Mammary epithelial cell (primary cell): ENCODE measurements around the gene SRD5A3.

ENCODE experiments used
- EZH2 ChIP-seq: IDR thresholded peaks from 2 replicates; pipeline ENCODE4 v1.6.1; 2012; ENCODE audit warnings: low read length, inconsistent platforms, borderline replicate concordance
- TF ChIP-seq, protein P1 (sequence below), 2 donors: IDR thresholded peaks in 1 of 2; conservative IDR thresholded peaks in 1 of 2; 2 replicates each; pipeline ENCODE4 v1.5.1; 2011 to 2012; ENCODE audit warnings: inconsistent platforms in 2 of 2, low read length in 2 of 2, mild to moderate bottlenecking in 2 of 2, control low read depth in 1 of 2, low read depth in 1 of 2; ENCODE audit not compliant: insufficient read depth in 1 of 2; ENCODE audit errors: extremely low read depth in 1 of 2

DNA sequence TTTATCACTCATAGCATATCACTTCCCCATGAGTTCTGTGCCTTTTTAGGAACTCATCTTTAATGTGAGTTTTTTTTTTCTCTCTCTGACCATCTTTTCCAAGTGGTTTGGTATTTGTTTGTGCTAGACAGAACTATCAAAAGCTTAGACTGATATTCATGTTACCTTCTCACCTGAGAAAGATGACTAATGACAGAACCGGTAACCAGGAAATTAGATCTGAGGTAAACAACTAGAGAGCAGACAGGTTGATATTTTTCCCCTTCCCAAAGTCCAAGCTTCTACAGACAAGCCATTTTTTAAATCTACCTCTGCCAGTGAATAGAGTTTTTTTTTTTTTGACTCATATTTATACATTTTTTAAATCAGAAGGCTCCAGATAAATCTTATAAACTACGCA, 17.0 kb upstream of the SRD5A3 start:
- no peak for TF ChIP-seq EZH2
- TF ChIP-seq, protein P1, sequence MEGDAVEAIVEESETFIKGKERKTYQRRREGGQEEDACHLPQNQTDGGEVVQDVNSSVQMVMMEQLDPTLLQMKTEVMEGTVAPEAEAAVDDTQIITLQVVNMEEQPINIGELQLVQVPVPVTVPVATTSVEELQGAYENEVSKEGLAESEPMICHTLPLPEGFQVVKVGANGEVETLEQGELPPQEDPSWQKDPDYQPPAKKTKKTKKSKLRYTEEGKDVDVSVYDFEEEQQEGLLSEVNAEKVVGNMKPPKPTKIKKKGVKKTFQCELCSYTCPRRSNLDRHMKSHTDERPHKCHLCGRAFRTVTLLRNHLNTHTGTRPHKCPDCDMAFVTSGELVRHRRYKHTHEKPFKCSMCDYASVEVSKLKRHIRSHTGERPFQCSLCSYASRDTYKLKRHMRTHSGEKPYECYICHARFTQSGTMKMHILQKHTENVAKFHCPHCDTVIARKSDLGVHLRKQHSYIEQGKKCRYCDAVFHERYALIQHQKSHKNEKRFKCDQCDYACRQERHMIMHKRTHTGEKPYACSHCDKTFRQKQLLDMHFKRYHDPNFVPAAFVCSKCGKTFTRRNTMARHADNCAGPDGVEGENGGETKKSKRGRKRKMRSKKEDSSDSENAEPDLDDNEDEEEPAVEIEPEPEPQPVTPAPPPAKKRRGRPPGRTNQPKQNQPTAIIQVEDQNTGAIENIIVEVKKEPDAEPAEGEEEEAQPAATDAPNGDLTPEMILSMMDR (conservative IDR thresholded peaks at IDR 0.05 in 1 of 2, IDR thresholded peaks at IDR 0.05 in 1 of 2; ENCODE audit: extremely low read depth in 1 of 2, insufficient read depth in 1 of 2, low read depth in 1 of 2, low read length in 2 of 2) = no peak
